Thyroid gland (tissue), 4 donors: ENCODE data around the gene C2CD2L. TPM values are rescaled to one million over a fixed set of nuclear protein-coding genes. Genes with fewer than 3 reads are reported as not detected.

Experiments
- DNase-seq, 2 donors: peaks; one replicate each; pipeline ENCODE4 v3.0.0-alpha.2; 2019
- H3K27ac ChIP-seq, 3 donors: fragments of 200-600 bp; sonication (generic); 1 replicate in 2 of 3; 2 replicates in 1 of 3; pipeline ENCODE4 v1.5.1; 2016 to 2019; ENCODE audit warnings: mild to moderate bottlenecking in 1 of 3, moderate library complexity in 1 of 3
- H3K27me3 ChIP-seq: fragments of 200-600 bp; sonication (generic); one replicate; pipeline ENCODE4 v1.5.1; 2019
- H3K36me3 ChIP-seq, 2 donors: fragments of 200-600 bp; sonication (generic); one replicate each; pipeline ENCODE4 v1.5.1; 2016 to 2019
- H3K4me1 ChIP-seq, 2 donors: fragments of 200-600 bp; sonication (generic); one replicate each; pipeline ENCODE4 v1.5.1; 2017 to 2019
- H3K4me3 ChIP-seq, 3 donors: fragments of 200-600 bp; sonication (generic); replicated peaks in 1 of 3; 1 replicate in 2 of 3; 2 replicates in 1 of 3; pipeline ENCODE4 v1.5.1; 2016; ENCODE audit warnings: mild to moderate bottlenecking in 1 of 3
- H3K9me3 ChIP-seq: fragments of 200-600 bp; sonication (generic); one replicate; pipeline ENCODE4 v1.5.1; 2017
- CTCF ChIP-seq, 6 experiments: fragments of 200-600 bp in 3 of 6; fragments of 450-650 bp in 3 of 6; sonication (generic) in 3 of 6; IDR thresholded peaks; one replicate each; pipeline ENCODE4 v1.5.1; 2016 to 2019; ENCODE audit warnings: antibody characterized with exemption in 6 of 6, mild to moderate bottlenecking in 2 of 6, inconsistent platforms in 1 of 6, moderate library complexity in 1 of 6
- POLR2A ChIP-seq, 2 donors: fragments of 450-650 bp; IDR thresholded peaks; one replicate each; pipeline ENCODE4 v1.6.1; 2017; ENCODE audit warnings: antibody characterized with exemption in 2 of 2, mild to moderate bottlenecking in 2 of 2, moderate library complexity in 1 of 2
- WGBS, 2 donors: methylation state at CpG; one replicate each; pipeline ENCODE4 v1.1.5; 2017; 5-methylcytosine and 5-hydroxymethylcytosine counted together
- intact Hi-C: fragments of 100-400 bp; cut with DNase I; formaldehyde crosslinking; loops from one replicate; pipeline ENCODE4 v1.15.1; 2023
- total RNA-seq, 4 donors: library from RNA; depleted of rRNA; stranded (reverse); fragments of >200 nt; gene quantifications; one replicate each; pipeline ENCODE4 v1.2.3, GENCODE V29; 2016

Gene C2CD2L
- total RNA-seq, 4 donors from 2014 or later = 6.7 to 8.9 (median 7.9) TPM

- Histone ChIP-seq H3K27me3 (peaks cover 4% of the 10 kb centered on the region), H3K4me1 (peaks cover 6 to 9% of the 10 kb centered on the region in 2 donors), H3K27ac (no peak overlapping the region), H3K36me3 (no peaks in the 10 kb centered on the region), H3K4me3 (peak overlapping the region in 1 of 3 donors; percentile 32), H3K9me3 (no peaks in the 10 kb centered on the region)
- no peak for TF ChIP-seq CTCF (IDR thresholded peaks at IDR 0.05)
- TF ChIP-seq POLR2A (IDR thresholded peaks at IDR 0.05) = no peak
- 24 to 30% methylated on average over 14 to 16 of the region's 33 CpGs for WGBS, 2 donors
- intact Hi-C loops = loop anchor here (5.0 kb wide), 1 partner anchor 47 kb away; no protein-coding TSS in a partner anchor
- DNase-seq = peak in 1 of 2 donors; percentile 8
Observed at GRCh38 chr11:119149786-119150275, 42.7 kb downstream of the C2CD2L start.

GRCh38 chr11:119152043-119152442 lies 44.9 kb downstream of the C2CD2L start:
- no peak overlapping the region for H3K27ac ChIP-seq
- H3K27me3 ChIP-seq = peaks cover 4% of the 10 kb centered on the region
- intact Hi-C loops = no loop called here
- H3K4me1 ChIP-seq = peaks cover 12 to 16% of the 10 kb centered on the region in 2 donors
- no peaks in the 10 kb centered on the region for H3K9me3 ChIP-seq
- H3K4me3 ChIP-seq = no peak overlapping the region
- WGBS, 2 donors = 82 to 93% methylated on average over 9 of the region's 9 CpGs
- no peaks in the 10 kb centered on the region for H3K36me3 ChIP-seq
- DNase-seq = no peak
- TF ChIP-seq POLR2A (IDR thresholded peaks at IDR 0.05) (no peak), CTCF (IDR thresholded peaks at IDR 0.05) (no peak)

GRCh38 chr11:119152604-119153003 lies 45.5 kb downstream of the C2CD2L start:
- H3K4me1 ChIP-seq = peaks cover 12 to 16% of the 10 kb centered on the region in 2 donors
- DNase-seq = no peak
- peaks cover 4% of the 10 kb centered on the region for H3K27me3 ChIP-seq
- H3K9me3 ChIP-seq = no peaks in the 10 kb centered on the region
- TF ChIP-seq CTCF (IDR thresholded peaks at IDR 0.05) (no peak), POLR2A (IDR thresholded peaks at IDR 0.05) (no peak)
- intact Hi-C loops = no loop called here
- H3K36me3 ChIP-seq = no peaks in the 10 kb centered on the region
- WGBS, 2 donors = 94% methylated on average over 4 of the region's 4 CpGs
- no peak overlapping the region for H3K27ac ChIP-seq
- no peak overlapping the region for H3K4me3 ChIP-seq

GRCh38 chr11:119153049-119153818 lies 46.1 kb downstream of the C2CD2L start:
- no peaks in the 10 kb centered on the region for H3K36me3 ChIP-seq
- intact Hi-C loops = no loop called here
- H3K27me3 ChIP-seq = peaks cover 4% of the 10 kb centered on the region
- no peak overlapping the region for H3K27ac ChIP-seq
- no peak overlapping the region for H3K4me3 ChIP-seq
- TF ChIP-seq POLR2A (IDR thresholded peaks at IDR 0.05) (no peak), CTCF (IDR thresholded peaks at IDR 0.05) (no peak)
- 86 to 88% methylated on average over 9 of the region's 9 CpGs for WGBS, 2 donors
- no peak for DNase-seq
- no peaks in the 10 kb centered on the region for H3K9me3 ChIP-seq
- peaks cover 12 to 16% of the 10 kb centered on the region in 2 donors for H3K4me1 ChIP-seq

- 95 to 97% methylated on average over 6 of the region's 6 CpGs for WGBS, 2 donors
- Histone ChIP-seq H3K9me3 (no peaks in the 10 kb centered on the region), H3K27ac (no peak overlapping the region), H3K4me3 (no peak overlapping the region), H3K36me3 (no peaks in the 10 kb centered on the region), H3K4me1 (peaks cover 12 to 15% of the 10 kb centered on the region in 2 donors), H3K27me3 (peaks cover 3% of the 10 kb centered on the region)
- no peak for DNase-seq
- intact Hi-C loops = no loop called here
- no peak for TF ChIP-seq CTCF (IDR thresholded peaks at IDR 0.05)
- TF ChIP-seq POLR2A (IDR thresholded peaks at IDR 0.05) = no peak
Observed at GRCh38 chr11:119154178-119154577, 47.0 kb downstream of the C2CD2L start.
